BJ (cell line): ENCODE measurements around the gene NECAB2. TPM values are rescaled to one million over a fixed set of nuclear protein-coding genes. Genes with fewer than 3 reads are reported as not detected.

Source experiments
- CTCF ChIA-PET: fragments of 350-600 bp; formaldehyde crosslinking; extraction: SDS; loops from one replicate; lab custom pipeline; 2021; ENCODE audit warnings: antibody characterized with exemption, inconsistent platforms; lab: Yijun Ruan, JAX
- POLR2A ChIA-PET: fragments of 300-600 bp; sonication (Branson Sonifier 250); formaldehyde crosslinking; extraction: SDS; loops from one replicate; lab custom pipeline; 2021; ENCODE audit warnings: antibody characterized with exemption; lab: Charles Lee
- DNase-seq: peaks from one replicate; pipeline ENCODE4 v3.0.0-alpha.2; 2011; ENCODE audit warnings: low read depth
- H3K27me3 ChIP-seq: 2 replicates; pipeline ENCODE4 v1.6.0; 2011; ENCODE audit warnings: low read length; ENCODE audit not compliant: control insufficient read depth, insufficient read depth
- H3K36me3 ChIP-seq: 2 replicates; pipeline ENCODE4 v1.5.1; 2011; ENCODE audit warnings: low read length; ENCODE audit not compliant: control insufficient read depth, insufficient read depth
- H3K4me3 ChIP-seq: 2 replicates; pipeline ENCODE4 v1.5.1; 2011; ENCODE audit warnings: low read depth, mild to moderate bottlenecking, control low read depth, low read length
- polyA plus RNA-seq: library from polyadenylated mRNA; depleted of rRNA; stranded (reverse); fragments of >200 nt; gene quantifications from 2 replicates; pipeline ENCODE4 v1.2.3, GENCODE V29; 2011
- TF ChIP-seq, protein P1 (sequence below): IDR thresholded peaks from 2 replicates; pipeline ENCODE4 v1.5.1; 2011; ENCODE audit warnings: low read depth, mild to moderate bottlenecking, control low read depth, inconsistent platforms, low read length, moderate library complexity; ENCODE audit not compliant: insufficient read depth

NECAB2 gene
- polyA plus RNA-seq, 1 experiment, result 0.15 TPM

DNA sequence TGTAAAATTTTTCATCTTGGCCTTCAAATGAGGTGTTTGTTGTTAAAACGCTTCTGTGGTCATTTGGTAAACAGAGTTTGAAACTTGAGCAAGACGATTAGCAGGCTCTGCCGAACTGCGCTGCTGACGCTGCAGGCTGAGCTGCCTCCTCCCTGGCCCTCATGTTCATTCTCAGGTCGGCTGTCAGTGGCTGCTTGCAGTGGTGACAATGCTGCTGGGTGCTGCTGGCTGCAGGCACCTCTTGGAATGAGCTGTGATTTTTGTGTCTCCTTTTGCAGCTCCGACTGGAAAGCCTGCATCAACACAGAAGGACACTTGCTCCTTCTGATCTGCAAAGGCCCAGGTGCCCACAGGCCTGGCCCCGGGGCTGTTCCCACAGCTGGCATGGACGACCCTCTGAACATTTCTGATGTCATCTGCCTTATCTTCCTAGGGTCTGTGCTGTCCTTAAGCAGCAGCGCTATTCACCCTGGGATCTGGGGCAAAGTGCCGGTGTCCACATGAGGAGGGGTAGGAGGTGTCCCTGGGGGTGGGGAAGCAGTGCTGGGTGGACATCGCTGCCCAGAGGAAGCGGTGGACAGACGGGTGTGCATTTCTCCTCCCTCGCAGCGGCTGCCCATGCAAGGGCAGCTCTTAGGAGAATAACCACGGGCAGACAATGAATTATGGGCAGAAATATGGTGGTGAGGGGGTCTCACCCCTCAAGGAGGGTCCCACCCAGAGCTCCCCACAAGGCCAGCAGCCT lies 38.1 kb upstream of the NECAB2 start:
- no peaks in the 10 kb centered on the region for H3K27me3 ChIP-seq
- DNase-seq, result no peak
- no peak overlapping the region for H3K4me3 ChIP-seq
- ChIA-PET POLR2A (no interaction called here), CTCF (interaction anchor here (5.9 kb wide), 1 partner anchor 16 kb away, joined by 46 read pairs; no protein-coding TSS in a partner anchor)
- no peaks in the 10 kb centered on the region for H3K36me3 ChIP-seq
- TF ChIP-seq, protein P1, sequence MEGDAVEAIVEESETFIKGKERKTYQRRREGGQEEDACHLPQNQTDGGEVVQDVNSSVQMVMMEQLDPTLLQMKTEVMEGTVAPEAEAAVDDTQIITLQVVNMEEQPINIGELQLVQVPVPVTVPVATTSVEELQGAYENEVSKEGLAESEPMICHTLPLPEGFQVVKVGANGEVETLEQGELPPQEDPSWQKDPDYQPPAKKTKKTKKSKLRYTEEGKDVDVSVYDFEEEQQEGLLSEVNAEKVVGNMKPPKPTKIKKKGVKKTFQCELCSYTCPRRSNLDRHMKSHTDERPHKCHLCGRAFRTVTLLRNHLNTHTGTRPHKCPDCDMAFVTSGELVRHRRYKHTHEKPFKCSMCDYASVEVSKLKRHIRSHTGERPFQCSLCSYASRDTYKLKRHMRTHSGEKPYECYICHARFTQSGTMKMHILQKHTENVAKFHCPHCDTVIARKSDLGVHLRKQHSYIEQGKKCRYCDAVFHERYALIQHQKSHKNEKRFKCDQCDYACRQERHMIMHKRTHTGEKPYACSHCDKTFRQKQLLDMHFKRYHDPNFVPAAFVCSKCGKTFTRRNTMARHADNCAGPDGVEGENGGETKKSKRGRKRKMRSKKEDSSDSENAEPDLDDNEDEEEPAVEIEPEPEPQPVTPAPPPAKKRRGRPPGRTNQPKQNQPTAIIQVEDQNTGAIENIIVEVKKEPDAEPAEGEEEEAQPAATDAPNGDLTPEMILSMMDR, result no peak

DNA sequence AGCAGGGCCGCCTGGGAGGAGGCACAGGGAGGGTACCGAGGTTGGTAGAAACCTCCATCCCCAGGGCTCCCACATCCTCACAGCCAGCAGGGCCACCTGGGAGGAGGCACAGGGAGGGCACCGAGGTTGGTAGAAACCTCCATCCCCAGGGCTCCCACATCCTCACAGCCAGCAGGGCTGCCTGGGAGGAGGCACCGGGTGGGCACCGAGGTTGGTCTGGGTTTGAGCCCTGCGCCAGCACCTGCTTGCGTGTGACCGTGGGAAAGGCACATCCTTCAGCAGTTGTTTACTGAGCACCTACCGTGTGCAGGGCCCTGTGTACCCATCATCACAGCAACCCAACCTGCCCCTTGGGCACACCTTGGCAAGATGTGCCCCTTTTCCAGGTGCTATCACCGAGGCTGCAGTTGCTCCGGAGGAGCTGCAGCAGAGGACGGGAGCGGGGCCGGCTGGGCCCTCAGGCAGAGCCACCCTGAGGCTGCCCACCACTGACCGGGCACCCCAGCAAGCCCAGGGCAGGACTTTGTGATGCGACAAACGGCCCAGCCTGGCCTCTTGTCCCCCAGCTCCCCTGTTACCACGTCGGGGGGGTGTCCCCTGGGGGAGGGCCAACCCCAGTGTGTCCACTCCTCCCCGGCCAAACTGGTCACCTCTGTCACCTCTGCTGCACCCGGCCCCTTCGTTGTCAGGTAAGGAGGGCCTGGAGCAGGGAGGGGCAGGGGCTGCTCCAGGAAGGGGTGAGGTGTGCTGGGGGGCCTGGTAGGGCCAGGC lies 37.1 kb upstream of the NECAB2 start:
- Histone ChIP-seq H3K27me3 (no peaks in the 10 kb centered on the region), H3K4me3 (no peak overlapping the region), H3K36me3 (no peaks in the 10 kb centered on the region)
- TF ChIP-seq, protein P1, result no peak
- ChIA-PET POLR2A (no interaction called here), CTCF (interaction anchor here (1.0 to 1.5 kb wide), 3 partner anchors 16 to 132 kb away, joined by 3 to 5 read pairs (median 3); no protein-coding TSS in a partner anchor)
- DNase-seq, result no peak

DNA sequence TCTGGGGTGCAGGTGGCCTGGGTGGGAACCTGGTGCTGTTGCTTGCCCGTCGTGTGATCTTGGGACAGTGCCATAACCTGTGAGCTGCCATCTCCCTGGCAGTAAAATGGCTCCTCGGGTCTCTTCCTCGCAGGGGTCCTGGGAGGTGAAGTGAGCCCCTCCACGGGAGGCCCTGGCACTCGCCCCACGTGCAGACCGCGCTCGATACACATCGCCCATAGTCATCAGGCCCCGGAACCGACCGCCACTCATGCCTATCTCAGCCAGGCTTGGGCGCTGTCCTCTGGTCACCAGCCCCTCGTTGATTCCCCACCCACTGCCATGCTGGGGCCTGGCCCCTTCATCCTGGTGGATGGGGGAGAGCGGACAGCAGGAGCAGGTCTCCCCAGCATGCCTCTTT lies 36.5 kb upstream of the NECAB2 start:
- ChIA-PET POLR2A (no interaction called here), CTCF (interaction anchor here (1.0 to 1.5 kb wide), 3 partner anchors 15 to 131 kb away, joined by 3 to 5 read pairs (median 3); no protein-coding TSS in a partner anchor)
- TF ChIP-seq, protein P1, result no peak
- no peaks in the 10 kb centered on the region for H3K36me3 ChIP-seq
- DNase-seq, result no peak
- H3K27me3 ChIP-seq, result no peaks in the 10 kb centered on the region
- H3K4me3 ChIP-seq, result no peak overlapping the region

DNA sequence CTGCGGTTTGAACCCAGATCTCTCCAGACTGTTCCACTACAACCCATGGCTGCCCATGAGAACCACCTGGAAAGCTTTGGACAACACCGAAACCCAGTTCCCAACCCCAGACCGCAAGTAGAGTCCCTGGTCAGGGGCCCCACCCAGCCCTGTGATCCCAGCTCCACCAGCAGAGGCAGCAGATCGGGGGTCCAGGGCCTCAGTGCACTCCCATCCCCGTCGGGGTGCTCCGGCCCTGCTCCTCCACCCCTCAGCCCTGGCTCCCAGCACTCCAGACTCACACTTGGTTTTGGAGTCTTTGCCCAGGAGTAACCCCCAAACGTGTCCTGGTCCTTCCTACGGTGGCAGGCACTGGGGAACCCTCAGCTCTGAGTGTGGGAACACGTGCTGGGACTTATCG lies 35.7 kb upstream of the NECAB2 start:
- DNase-seq, result no peak
- ChIA-PET CTCF (interaction anchor here (1.5 kb wide), 2 partner anchors 15 to 131 kb away, joined by 3 to 5 read pairs; no protein-coding TSS in a partner anchor), POLR2A (no interaction called here)
- Histone ChIP-seq H3K36me3 (no peaks in the 10 kb centered on the region), H3K4me3 (no peak overlapping the region), H3K27me3 (no peaks in the 10 kb centered on the region)
- TF ChIP-seq, protein P1, result no peak
